ENCODE measurements around the gene PCED1A. TPM values are rescaled to one million over a fixed set of nuclear protein-coding genes. Genes with fewer than 3 reads are reported as not detected.

The PCED1A gene
- total and polyA plus RNA-seq, 9 of the 15 experiments (the other 6 are each of a cell fraction or from before 2014, with no cell fraction given): 1.5 to 11.5 (median 5.9) TPM

DNA sequence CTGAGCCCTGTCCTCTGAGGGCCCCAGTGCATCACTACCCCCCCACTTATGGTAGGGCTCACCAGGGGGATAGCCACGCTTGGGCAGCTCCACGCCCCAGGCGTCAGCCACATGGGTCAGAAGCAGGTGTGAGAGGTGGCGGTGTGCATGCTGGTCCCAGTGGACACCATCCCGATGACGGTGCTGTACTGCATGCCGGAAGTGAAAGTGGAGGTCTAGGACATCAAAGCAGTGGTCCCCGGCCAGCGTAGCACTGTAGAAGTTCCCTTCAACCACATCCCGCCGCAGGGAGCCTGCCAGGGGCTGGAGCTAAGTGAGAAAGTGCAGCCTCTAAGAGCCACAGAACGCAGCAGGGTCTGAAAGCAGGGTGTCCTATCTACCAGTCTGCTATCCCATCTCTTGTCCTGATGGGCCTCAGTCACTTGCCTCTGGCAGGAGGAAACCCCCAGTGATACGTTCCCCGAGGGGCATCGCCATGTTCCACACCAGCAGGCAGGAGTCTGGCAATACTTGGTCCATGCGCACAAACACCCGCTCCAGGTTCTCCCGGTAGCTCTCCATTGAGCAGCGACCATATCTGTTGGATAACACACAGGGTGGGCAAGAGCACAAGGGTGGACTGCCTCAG, 2.2 kb downstream of the PCED1A start (continued):
- TF ChIP-seq, protein P1, sequence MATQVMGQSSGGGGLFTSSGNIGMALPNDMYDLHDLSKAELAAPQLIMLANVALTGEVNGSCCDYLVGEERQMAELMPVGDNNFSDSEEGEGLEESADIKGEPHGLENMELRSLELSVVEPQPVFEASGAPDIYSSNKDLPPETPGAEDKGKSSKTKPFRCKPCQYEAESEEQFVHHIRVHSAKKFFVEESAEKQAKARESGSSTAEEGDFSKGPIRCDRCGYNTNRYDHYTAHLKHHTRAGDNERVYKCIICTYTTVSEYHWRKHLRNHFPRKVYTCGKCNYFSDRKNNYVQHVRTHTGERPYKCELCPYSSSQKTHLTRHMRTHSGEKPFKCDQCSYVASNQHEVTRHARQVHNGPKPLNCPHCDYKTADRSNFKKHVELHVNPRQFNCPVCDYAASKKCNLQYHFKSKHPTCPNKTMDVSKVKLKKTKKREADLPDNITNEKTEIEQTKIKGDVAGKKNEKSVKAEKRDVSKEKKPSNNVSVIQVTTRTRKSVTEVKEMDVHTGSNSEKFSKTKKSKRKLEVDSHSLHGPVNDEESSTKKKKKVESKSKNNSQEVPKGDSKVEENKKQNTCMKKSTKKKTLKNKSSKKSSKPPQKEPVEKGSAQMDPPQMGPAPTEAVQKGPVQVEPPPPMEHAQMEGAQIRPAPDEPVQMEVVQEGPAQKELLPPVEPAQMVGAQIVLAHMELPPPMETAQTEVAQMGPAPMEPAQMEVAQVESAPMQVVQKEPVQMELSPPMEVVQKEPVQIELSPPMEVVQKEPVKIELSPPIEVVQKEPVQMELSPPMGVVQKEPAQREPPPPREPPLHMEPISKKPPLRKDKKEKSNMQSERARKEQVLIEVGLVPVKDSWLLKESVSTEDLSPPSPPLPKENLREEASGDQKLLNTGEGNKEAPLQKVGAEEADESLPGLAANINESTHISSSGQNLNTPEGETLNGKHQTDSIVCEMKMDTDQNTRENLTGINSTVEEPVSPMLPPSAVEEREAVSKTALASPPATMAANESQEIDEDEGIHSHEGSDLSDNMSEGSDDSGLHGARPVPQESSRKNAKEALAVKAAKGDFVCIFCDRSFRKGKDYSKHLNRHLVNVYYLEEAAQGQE (IDR thresholded peaks at IDR 0.05; ENCODE audit: borderline replicate concordance): no peak
- TF ChIP-seq, protein P1 (CRISPR knock-in tag; IDR thresholded peaks at IDR 0.05; ENCODE audit: low read depth): no peak
- TF ChIP-seq HLTF (IDR thresholded peaks at IDR 0.05): no peak
- TF ChIP-seq, protein P2, sequence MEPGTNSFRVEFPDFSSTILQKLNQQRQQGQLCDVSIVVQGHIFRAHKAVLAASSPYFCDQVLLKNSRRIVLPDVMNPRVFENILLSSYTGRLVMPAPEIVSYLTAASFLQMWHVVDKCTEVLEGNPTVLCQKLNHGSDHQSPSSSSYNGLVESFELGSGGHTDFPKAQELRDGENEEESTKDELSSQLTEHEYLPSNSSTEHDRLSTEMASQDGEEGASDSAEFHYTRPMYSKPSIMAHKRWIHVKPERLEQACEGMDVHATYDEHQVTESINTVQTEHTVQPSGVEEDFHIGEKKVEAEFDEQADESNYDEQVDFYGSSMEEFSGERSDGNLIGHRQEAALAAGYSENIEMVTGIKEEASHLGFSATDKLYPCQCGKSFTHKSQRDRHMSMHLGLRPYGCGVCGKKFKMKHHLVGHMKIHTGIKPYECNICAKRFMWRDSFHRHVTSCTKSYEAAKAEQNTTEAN (CRISPR knock-in tag; IDR thresholded peaks at IDR 0.05): no peak
